ENCODE data around the gene PSMB8. TPM values are rescaled to one million over a fixed set of nuclear protein-coding genes. Genes with fewer than 3 reads are reported as not detected.

The PSMB8 gene
- total RNA-seq, 1 donor from 2014 or later, result 93.6 TPM

DNA sequence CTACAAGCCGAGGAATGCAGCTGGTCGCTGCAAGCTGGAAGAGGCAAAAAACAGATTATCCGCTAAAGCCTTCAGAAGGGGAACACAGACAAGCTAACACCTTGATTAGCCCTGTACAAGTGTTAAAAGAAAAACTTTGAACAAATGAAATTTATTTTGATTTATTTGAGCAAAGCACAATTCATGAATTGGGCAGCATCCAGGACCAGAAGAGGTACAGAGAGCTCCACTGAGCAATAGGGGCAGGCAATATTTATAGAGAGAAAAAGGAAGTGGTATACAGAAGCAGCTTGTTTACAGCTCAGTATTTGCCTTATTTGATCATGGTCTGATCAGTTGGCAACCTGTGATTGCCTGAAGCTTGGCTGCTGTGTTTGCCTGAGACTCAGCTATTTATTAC is 44.7 kb downstream of the PSMB8 start:
- DNase-seq (ENCODE audit: low read depth, low spot score), result no peak

- DNase-seq (ENCODE audit: low read depth, low spot score), result no peak
Observed at GRCh38 chr6:32796848-32797776, 46.7 kb downstream of the PSMB8 start.

- no peak for DNase-seq (ENCODE audit: low read depth, low spot score)
Observed at GRCh38 chr6:32794510-32794909, 49.3 kb downstream of the PSMB8 start.

- no peak for DNase-seq (ENCODE audit: low read depth, low spot score)
Observed at GRCh38 chr6:32792901-32793435, 50.9 kb downstream of the PSMB8 start.

Other genes starting within 250 kb of the PSMB8 start
- not detected in 2 replicates for gene HLA-DQA1, start 206.6 kb downstream of the PSMB8 start, total RNA-seq
- gene HLA-DQB1, start 177.4 kb downstream of the PSMB8 start, total RNA-seq, result not detected in 2 replicates
- not detected in 2 replicates for gene HLA-DQA2, start 102.7 kb downstream of the PSMB8 start, total RNA-seq
- not detected in 2 replicates for gene HLA-DQB2, start 80.5 kb downstream of the PSMB8 start, total RNA-seq
- gene HLA-DOB, start 27.0 kb downstream of the PSMB8 start, total RNA-seq, result 0.49 TPM in 1 of 2 replicates, not detected in the other
- gene TAP2, start 5.3 kb downstream of the PSMB8 start, total RNA-seq, result 35.9 and 45.6 TPM in 2 replicates
- gene TAP1, start 9.7 kb upstream of the PSMB8 start, total RNA-seq, result 43.2 and 70.8 TPM in 2 replicates
- 28.0 and 53.5 TPM in 2 replicates for gene PSMB9, start 10.1 kb upstream of the PSMB8 start, total RNA-seq
- gene HLA-DMB, start 97.0 kb upstream of the PSMB8 start, total RNA-seq, result 0.07 TPM in 1 of 2 replicates, not detected in the other
- 0.26 and 0.46 TPM in 2 replicates for gene HLA-DMA, start 109.0 kb upstream of the PSMB8 start, total RNA-seq
- gene BRD2, start 124.5 kb upstream of the PSMB8 start, total RNA-seq, result 52.1 and 77.0 TPM in 2 replicates
- gene HLA-DOA, start 165.5 kb upstream of the PSMB8 start, total RNA-seq, result not detected in 2 replicates
- gene HLA-DPA1, start 229.6 kb upstream of the PSMB8 start, total RNA-seq, result 1.4 TPM in 1 of 2 replicates, not detected in the other
- gene HLA-DPB1, start 231.9 kb upstream of the PSMB8 start, total RNA-seq, result 0.46 and 10.3 TPM in 2 replicates